ENCODE results near the gene VBP1. TPM values are rescaled to one million over a fixed set of nuclear protein-coding genes. Genes with fewer than 3 reads are reported as not detected.

Gene VBP1
- polyA plus RNA-seq, 1 of the 3 experiments (the other 2 are of a cell fraction) = 13.8 TPM

GRCh38 chrX:155225774-155226173, 9.5 kb downstream of the VBP1 start:
- Histone ChIP-seq H3K27me3 (ENCODE audit: insufficient read depth) (no peaks in the 10 kb centered on the region), H3K79me2 (ENCODE audit: insufficient read depth) (peaks cover 20% of the 10 kb centered on the region; the same call in 1 of the 2 replicates), H2AFZ (ENCODE audit: low read depth) (no peak overlapping the region), H3K4me3 (ENCODE audit: low read depth in 2 of 2, low read length in 1 of 2) (no peak overlapping the region), H3K9me2 (no peaks in the 10 kb centered on the region), H3K4me1 (ENCODE audit: control insufficient read depth in 1 of 2, insufficient read depth in 2 of 2, low read depth in 1 of 2, low read length in 1 of 2) (no peaks in the 10 kb centered on the region), H3K4me2 (no peak overlapping the region), H3K36me3 (replicated peaks in 1 of 2; ENCODE audit: control insufficient read depth in 1 of 2, insufficient read depth in 2 of 2, low read length in 1 of 2) (peaks cover 4 to 20% of the 10 kb centered on the region in 2 experiments), H3K27ac (ENCODE audit: low read depth in 2 of 2, low read length in 1 of 2) (no peak overlapping the region), H3K9ac (no peak overlapping the region), H3F3A (replicated peaks; ENCODE audit: insufficient read depth) (no peaks in the 10 kb centered on the region), H3K9me3 (no peaks in the 10 kb centered on the region; the same call in 1 of the 2 replicates), H4K20me1 (ENCODE audit: insufficient read depth) (no peaks in the 10 kb centered on the region)
- WGBS (ENCODE audit: low lambda C conversion rate) = 65% methylated on average over 3 of the region's 3 CpGs
- DNase-seq = no peak
- TF ChIP-seq NRF1 (IDR thresholded peaks at IDR 0.05; ENCODE audit: low read depth, low read length) = no peak
- no peak for TF ChIP-seq EP300 (IDR thresholded peaks at IDR 0.05; ENCODE audit: borderline replicate concordance in 1 of 2, low read depth in 1 of 2, low read length in 1 of 2)
- TF ChIP-seq SIN3A (IDR thresholded peaks at IDR 0.05; ENCODE audit: borderline replicate concordance, low read depth, low read length) = no peak
- no peak for TF ChIP-seq IRF3 (IDR thresholded peaks at IDR 0.05; ENCODE audit: low read depth, low read length)
- no peak for TF ChIP-seq YY1 (IDR thresholded peaks at IDR 0.05; ENCODE audit: low read depth)
- no peak for TF ChIP-seq MAX (IDR thresholded peaks at IDR 0.05; ENCODE audit: low read depth)
- no peak for TF ChIP-seq EZH2phosphoT487 (IDR thresholded peaks at IDR 0.05; ENCODE audit: borderline replicate concordance, low read depth)
- no peak for TF ChIP-seq MEF2A (IDR thresholded peaks at IDR 0.05; ENCODE audit: borderline replicate concordance, low read depth)
- TF ChIP-seq JUND (IDR thresholded peaks at IDR 0.05) = no peak
- ChIA-PET POLR2A (no interaction called here), CTCF (interaction anchor here (0.9 to 1.9 kb wide), 3 partner anchors 9 to 41 kb away, joined by 3 to 8 read pairs (median 3); partner anchors contain the start of gene VBP1)

GRCh38 chrX:155231163-155231562, 14.9 kb downstream of the VBP1 start:
- H3K4me2 ChIP-seq = no peak overlapping the region
- H3K9me3 ChIP-seq = no peaks in the 10 kb centered on the region
- peaks cover 9% of the 10 kb centered on the region; the same call in 1 of the 2 replicates for H3K79me2 ChIP-seq (ENCODE audit: insufficient read depth)
- no peak overlapping the region for H3K9ac ChIP-seq
- CTCF ChIA-PET = no interaction called here
- peaks cover 14 to 33% of the 10 kb centered on the region in 2 experiments for H3K36me3 ChIP-seq (replicated peaks in 1 of 2; ENCODE audit: control insufficient read depth in 1 of 2, insufficient read depth in 2 of 2, low read length in 1 of 2)
- TF ChIP-seq EZH2phosphoT487 (IDR thresholded peaks at IDR 0.05; ENCODE audit: borderline replicate concordance, low read depth) = no peak
- TF ChIP-seq IRF3 (IDR thresholded peaks at IDR 0.05; ENCODE audit: low read depth, low read length) = no peak
- no peak for TF ChIP-seq NFIC (IDR thresholded peaks at IDR 0.05; ENCODE audit: borderline replicate concordance)
- TF ChIP-seq EP300 (IDR thresholded peaks at IDR 0.05; ENCODE audit: borderline replicate concordance in 1 of 2, low read depth in 1 of 2, low read length in 1 of 2) = no peak
- no peak for TF ChIP-seq RAD21 (IDR thresholded peaks at IDR 0.05; ENCODE audit: low read length)
- no peak for TF ChIP-seq MXI1 (IDR thresholded peaks at IDR 0.05; ENCODE audit: low read depth, low read length)
- no peak for TF ChIP-seq FOXJ3 (CRISPR knock-in tag; IDR thresholded peaks at IDR 0.05)
- no peak for TF ChIP-seq PBX3 (IDR thresholded peaks at IDR 0.05)
- no peak for TF ChIP-seq YY1 (IDR thresholded peaks at IDR 0.05; ENCODE audit: low read depth)
- no peak for TF ChIP-seq RXRA (IDR thresholded peaks at IDR 0.05; ENCODE audit: borderline replicate concordance, low read depth)
- TF ChIP-seq FOSL2 (IDR thresholded peaks at IDR 0.05; ENCODE audit: borderline replicate concordance, low read depth) = no peak
- TF ChIP-seq MAX (IDR thresholded peaks at IDR 0.05; ENCODE audit: low read depth) = no peak
- no peak for TF ChIP-seq RFX5 (IDR thresholded peaks at IDR 0.05; ENCODE audit: low read length)
- no peak for TF ChIP-seq RCOR1 (IDR thresholded peaks at IDR 0.05; ENCODE audit: low read length)
- H3F3A ChIP-seq (replicated peaks; ENCODE audit: insufficient read depth) = no peaks in the 10 kb centered on the region
- no peak overlapping the region for H3K27ac ChIP-seq (ENCODE audit: low read depth in 2 of 2, low read length in 1 of 2)
- H3K4me1 ChIP-seq (ENCODE audit: control insufficient read depth in 1 of 2, insufficient read depth in 2 of 2, low read depth in 1 of 2, low read length in 1 of 2) = no peaks in the 10 kb centered on the region
- no peak overlapping the region for H2AFZ ChIP-seq (ENCODE audit: low read depth)
- POLR2A ChIA-PET = no interaction called here
- no peaks in the 10 kb centered on the region for H4K20me1 ChIP-seq (ENCODE audit: insufficient read depth)
- no peak overlapping the region for H3K4me3 ChIP-seq (ENCODE audit: low read depth in 2 of 2, low read length in 1 of 2)
- no peak for DNase-seq
- H3K27me3 ChIP-seq (ENCODE audit: insufficient read depth) = no peaks in the 10 kb centered on the region
- H3K9me2 ChIP-seq = no peaks in the 10 kb centered on the region
